IMR-90 (cell line): ENCODE measurements around the gene MELTF. TPM values are rescaled to one million over a fixed set of nuclear protein-coding genes. Genes with fewer than 3 reads are reported as not detected.

ENCODE experiments used
- ATAC-seq: fragments of 200-7000 bp; cut with Tn5 transposase; 2 replicates; pipeline ENCODE4 v1.9.1; 2020; ENCODE audit warnings: low read depth, mild to moderate bottlenecking, moderate library complexity
- BruUV-seq: library from RNA; stranded (reverse); fragments of 400-500 nt; replicated peaks from 2 replicates; lab custom pipeline; 2021; lab: Mats Ljungman, UMichigan
- CTCF ChIA-PET: fragments of 300-600 bp; formaldehyde crosslinking; extraction: SDS; loops from one replicate; lab custom pipeline; 2021; ENCODE audit warnings: antibody characterized with exemption; lab: Yijun Ruan, JAX
- POLR2A ChIA-PET: fragments of 300-600 bp; sonication (Branson Sonifier 250); formaldehyde crosslinking; loops from one replicate; lab custom pipeline; 2022; ENCODE audit warnings: antibody characterized with exemption; ENCODE audit not compliant: unreplicated experiment; lab: Charles Lee
- DNase-seq: peaks from one replicate; pipeline ENCODE4 v3.0.0; 2013
- H2AFZ ChIP-seq: replicated peaks from 2 replicates; pipeline ENCODE3; 2013; ENCODE audit warnings: low read length, mild to moderate bottlenecking; ENCODE audit not compliant: poor library complexity
- H2AK5ac ChIP-seq: 2 replicates; pipeline ENCODE4 v1.6.1; 2013; ENCODE audit warnings: low read depth, low read length, inconsistent platforms
- H2AK9ac ChIP-seq: replicated peaks from 2 replicates; pipeline ENCODE3; 2013; ENCODE audit warnings: mild to moderate bottlenecking, low read depth, low read length, moderate library complexity; ENCODE audit not compliant: poor library complexity
- H2BK120ac ChIP-seq: 2 replicates; pipeline ENCODE4 v1.6.1; 2013; ENCODE audit warnings: low read depth, low read length, inconsistent platforms
- H2BK15ac ChIP-seq: 3 replicates; pipeline ENCODE4 v1.6.1; 2013; ENCODE audit warnings: low read depth, low read length, inconsistent platforms
- H2BK20ac ChIP-seq: 2 replicates; pipeline ENCODE4 v1.6.1; 2013; ENCODE audit warnings: low read depth, mild to moderate bottlenecking, inconsistent platforms, low read length, moderate library complexity
- H2BK5ac ChIP-seq: 2 replicates; pipeline ENCODE4 v1.6.1; 2013; ENCODE audit warnings: mild to moderate bottlenecking, low read depth, low read length, inconsistent platforms; ENCODE audit not compliant: poor library complexity, severe bottlenecking
- H3K14ac ChIP-seq: replicated peaks from 2 replicates; pipeline ENCODE4 v1.6.1; 2013; ENCODE audit warnings: low read depth, low read length, inconsistent platforms
- H3K18ac ChIP-seq: 2 replicates; pipeline ENCODE4 v1.6.1; 2013; ENCODE audit warnings: low read depth, low read length, control low read depth
- H3K23ac ChIP-seq: 2 replicates; pipeline ENCODE4 v1.6.1; 2013; ENCODE audit warnings: low read depth, low read length, inconsistent platforms
- H3K27ac ChIP-seq: 2 replicates; pipeline ENCODE4 v1.5.1; 2013; ENCODE audit warnings: mild to moderate bottlenecking, control low read depth, low read length; ENCODE audit not compliant: insufficient read depth
- H3K27me3 ChIP-seq: 2 replicates; pipeline ENCODE4 v1.6.1; 2013; ENCODE audit warnings: low read length; ENCODE audit not compliant: control insufficient read depth, insufficient read depth
- H3K36me3 ChIP-seq: 2 replicates; pipeline ENCODE4 v1.6.1; 2013; ENCODE audit warnings: low read length, mixed read lengths; ENCODE audit not compliant: control insufficient read depth, insufficient read depth
- H3K4ac ChIP-seq: 2 replicates; pipeline ENCODE4 v1.6.1; 2013; ENCODE audit warnings: low read depth, low read length, inconsistent platforms
- H3K4me1 ChIP-seq: 2 replicates; pipeline ENCODE4 v1.6.1; 2013; ENCODE audit warnings: low read length, mixed read lengths; ENCODE audit not compliant: control insufficient read depth, insufficient read depth
- H3K4me2 ChIP-seq: 2 replicates; pipeline ENCODE4 v1.6.1; 2013; ENCODE audit warnings: low read depth, mild to moderate bottlenecking, control low read depth, low read length, moderate library complexity
- H3K4me3 ChIP-seq: 2 replicates; pipeline ENCODE4 v1.5.1; 2013; ENCODE audit warnings: low read depth, mild to moderate bottlenecking, control low read depth, low read length, moderate library complexity; ENCODE audit not compliant: insufficient read depth
- H3K56ac ChIP-seq: 2 replicates; pipeline ENCODE4 v1.6.1; 2013; ENCODE audit warnings: low read length, inconsistent platforms; ENCODE audit not compliant: insufficient read depth; ENCODE audit errors: extremely low read depth
- H3K79me1 ChIP-seq, 2 experiments: 2 replicates each; pipeline ENCODE4 v1.6.1; 2013; ENCODE audit warnings: low read length in 2 of 2, inconsistent platforms in 1 of 2, low read depth in 1 of 2
- H3K9ac ChIP-seq: 2 replicates; pipeline ENCODE4 v1.6.1; 2013; ENCODE audit warnings: low read depth, low read length, control low read depth
- H3K9me1 ChIP-seq: 2 replicates; pipeline ENCODE4 v1.6.1; 2013; ENCODE audit warnings: low read length, inconsistent platforms; ENCODE audit not compliant: insufficient read depth
- H3K9me3 ChIP-seq: 2 replicates; pipeline ENCODE4 v1.6.1; 2013; ENCODE audit warnings: low read length; ENCODE audit not compliant: control insufficient read depth, insufficient read depth
- H4K20me1 ChIP-seq: 2 replicates; pipeline ENCODE4 v1.6.1; 2013; ENCODE audit warnings: low read length, inconsistent platforms; ENCODE audit not compliant: insufficient read depth
- H4K5ac ChIP-seq: 2 replicates; pipeline ENCODE4 v1.6.1; 2013; ENCODE audit warnings: mild to moderate bottlenecking, low read depth, low read length, control low read depth
- H4K8ac ChIP-seq, 2 experiments: 2 replicates each; pipeline ENCODE4 v1.6.1; 2013; ENCODE audit warnings: low read depth in 2 of 2, low read length in 2 of 2, control low read depth in 1 of 2, inconsistent platforms in 1 of 2
- H4K91ac ChIP-seq: 2 replicates; pipeline ENCODE4 v1.6.1; 2013; ENCODE audit warnings: low read depth, low read length, inconsistent platforms; ENCODE audit not compliant: insufficient read depth
- CEBPB ChIP-seq: IDR thresholded peaks from 2 replicates; pipeline ENCODE4 v1.6.1; 2012; ENCODE audit warnings: low read depth, low read length, improper control_type of control experiment
- MAZ ChIP-seq: IDR thresholded peaks from 2 replicates; pipeline ENCODE4 v1.6.1; 2012; ENCODE audit warnings: low read depth, mild to moderate bottlenecking, low read length, improper control_type of control experiment, moderate library complexity, borderline replicate concordance
- WGBS, 2 experiments: methylation state at CpG; one replicate each; pipeline versions ENCODE4 v1.1.5 to v1.1.7; 2013; ENCODE audit warnings: missing lambda C conversion rate in 2 of 2; ENCODE audit not compliant: insufficient read length in 1 of 2; ENCODE audit errors: extremely low coverage in 2 of 2; 5-methylcytosine and 5-hydroxymethylcytosine counted together
- dilution Hi-C: fragments of 300-500 bp; cut with HindIII; formaldehyde crosslinking; loops from one replicate; pipeline ENCODE4 v1.14.3; 2018; ENCODE audit warnings: low sequenced_read_pairs; ENCODE audit not compliant: unreplicated experiment
- in situ Hi-C: fragments of 300-500 bp; cut with MboI; formaldehyde crosslinking; loops from 3 replicates; pipeline ENCODE4 v1.14.3; 2019; ENCODE audit warnings: low sequenced_read_pairs, inconsistent platforms, mixed read lengths
- intact Hi-C: fragments of 100-400 bp; cut with micrococcal nuclease; formaldehyde crosslinking; loops from 2 replicates; pipeline ENCODE4 v1.10.0; 2022
- polyA plus RNA-seq, 3 experiments: library from polyadenylated mRNA; depleted of rRNA; stranded (reverse); fragments of >200 nt; gene quantifications; 2 replicates each; pipeline ENCODE4 v1.2.3, GENCODE V29; 2012; ENCODE audit warnings: low replicate concordance in 1 of 3
- total RNA-seq: library from RNA; depleted of rRNA; stranded (reverse); fragments of >200 nt; gene quantifications from 2 replicates; pipeline ENCODE4 v1.2.3, GENCODE V29; 2012

MELTF gene
- total and polyA plus RNA-seq, 2 of the 4 experiments (the other 2 are of a cell fraction): 0.18 to 0.50 TPM

GRCh38 chr3:196968233-196969133 lies 61.1 kb downstream of the MELTF start, which contains the start of gene PIGZ:
TSS of gene PIGZ (minus strand) at chr3:196968833. CDS start at chr3:196952031, 16,802 bp downstream.
- Histone ChIP-seq H3K9me1 (no peaks in the 10 kb centered on the region), H4K8ac (no peak within 1 kb of the TSS), H3K4me3 (peak within 1 kb of the TSS; percentile 62), H3K18ac (no peak within 1 kb of the TSS), H2AK5ac (no peak within 1 kb of the TSS), H3K4ac (no peak within 1 kb of the TSS), H3K36me3 (no peaks in the 10 kb centered on the region), H2BK15ac (no peak within 1 kb of the TSS), H3K4me1 (peaks cover 4% of the 10 kb centered on the region), H2BK20ac (no peak within 1 kb of the TSS), H3K14ac (no peak within 1 kb of the TSS), H3K56ac (no peak within 1 kb of the TSS), H2BK5ac (no peak within 1 kb of the TSS), H4K91ac (no peak within 1 kb of the TSS), H2AFZ (peak within 1 kb of the TSS; percentile 96), H3K27me3 (peaks cover 41% of the 10 kb centered on the region), H4K20me1 (no peaks in the 10 kb centered on the region), H4K5ac (no peak within 1 kb of the TSS), H3K9me3 (no peaks in the 10 kb centered on the region), H2BK120ac (no peak within 1 kb of the TSS), H3K27ac (no peak within 1 kb of the TSS), H3K4me2 (peak within 1 kb of the TSS; percentile 74), H3K79me1 (no peaks in the 10 kb centered on the region), H3K9ac (peak within 1 kb of the TSS; percentile 20; the same call in 1 of the 2 replicates), H2AK9ac (peak within 1 kb of the TSS; percentile 55), H3K23ac (no peak within 1 kb of the TSS)
- 20% methylated on average over 17 of the region's 98 CpGs; no CpG with 5 or more reads in 1 of the 2 experiments for WGBS, 2 experiments
- TF ChIP-seq CEBPB: no peak
- peak; percentile 4; the same call in 1 of the 2 replicates for TF ChIP-seq MAZ
- peak; percentile 82 for ATAC-seq
- ChIA-PET POLR2A (no interaction called here), CTCF (no interaction called here)
- no TSS peak for BruUV-seq
- intact Hi-C loops (no loop called here), in situ Hi-C loops (loop anchor here (25.0 kb wide), 1 partner anchor 356 kb away; no protein-coding TSS in a partner anchor), dilution Hi-C loops (no loop called here)
- DNase-seq: no peak
